Heart right ventricle (tissue), 16 donors: ENCODE results near the gene PTPRJ. TPM values are rescaled to one million over a fixed set of nuclear protein-coding genes. Genes with fewer than 3 reads are reported as not detected.
"Not testable (repeated sequence)": the region's sequence is repeated elsewhere in the genome, so short reads cannot be mapped to it uniquely, and the experiment has no call there.

Experiments
- ATAC-seq, 8 donors: fragments of 200-7000 bp; cut with Tn5 transposase; one replicate each; pipeline ENCODE4 v1.9.1; 2020; ENCODE audit warnings: mild to moderate bottlenecking in 8 of 8, moderate library complexity in 8 of 8, moderate number of reproducible peaks in 1 of 8
- DNase-seq, 2 donors: peaks; one replicate each; pipeline ENCODE4 v3.0.0-alpha.2; 2020
- H3K27ac ChIP-seq, 10 donors: fragments of 200-600 bp; sonication (generic) in 2 of 10; one replicate each; pipeline versions ENCODE4 v1.5.0 to v1.8.0; 2020 to 2022; ENCODE audit warnings: mild to moderate bottlenecking in 3 of 10
- H3K27me3 ChIP-seq, 7 donors: fragments of 200-600 bp; one replicate each; pipeline ENCODE4 v1.8.0; 2021 to 2022; ENCODE audit warnings: mild to moderate bottlenecking in 2 of 7
- H3K36me3 ChIP-seq, 9 donors: fragments of 200-600 bp; sonication (generic) in 1 of 9; one replicate each; pipeline versions ENCODE4 v1.5.0 to v1.8.0; 2020 to 2022; ENCODE audit warnings: mild to moderate bottlenecking in 2 of 9
- H3K4me1 ChIP-seq, 9 donors: fragments of 200-600 bp; sonication (generic) in 1 of 9; one replicate each; pipeline versions ENCODE4 v1.5.0 to v1.8.0; 2020 to 2022; ENCODE audit warnings: mild to moderate bottlenecking in 4 of 9
- H3K4me3 ChIP-seq, 10 donors: fragments of 200-600 bp; sonication (generic) in 2 of 10; one replicate each; pipeline versions ENCODE4 v1.5.0 to v1.8.0; 2020 to 2022; ENCODE audit warnings: mild to moderate bottlenecking in 7 of 10, moderate library complexity in 2 of 10
- H3K9me3 ChIP-seq, 11 donors: fragments of 200-600 bp in 10 of 11; sonication (generic) in 2 of 11; one replicate each; pipeline versions ENCODE4 v1.5.0 to v1.8.0; 2013 to 2022; ENCODE audit warnings: mild to moderate bottlenecking in 2 of 11, control low read depth in 1 of 11, moderate library complexity in 1 of 11
- WGBS, 2 donors: extraction: QIAGEN DNeasy Blood & Tissue Kit; methylation state at CpG; one replicate each; pipeline ENCODE4 v1.1.7; 2013; ENCODE audit warnings: inconsistent platforms in 1 of 2; 5-methylcytosine and 5-hydroxymethylcytosine counted together
- intact Hi-C, 10 donors: fragments of 100-400 bp; cut with DNase I; formaldehyde crosslinking; loops; one replicate each; pipeline versions ENCODE4 v1.11.1 to v1.14.2; 2022
- polyA plus RNA-seq, 2 donors: library from polyadenylated mRNA; stranded (reverse); fragments of 200-250 nt; gene quantifications; one replicate each; pipeline ENCODE4 v1.2.3, GENCODE V29; 2013
- total RNA-seq, 10 donors: library from RNA; stranded (reverse); fragmentation: NEBNext Ultra II Directional in 3 of 10; extraction: Animal tissue kit (Norgen Biotek cat#: 25700) in 3 of 10; gene quantifications; one replicate each; pipeline versions ENCODE4 v1.2.1 to v1.2.4, GENCODE V29; 2021 to 2023
- TF ChIP-seq, protein P1 (sequence below), 9 donors: fragments of 200-600 bp; sonication (generic) in 2 of 9; IDR thresholded peaks; one replicate each; pipeline versions ENCODE4 v1.5.0 to v1.8.0; 2021 to 2022; ENCODE audit warnings: antibody characterized with exemption in 9 of 9, mild to moderate bottlenecking in 5 of 9, moderate library complexity in 1 of 9
- donor health status: Arrhythmogenic right ventricular cardiomyopathy.
- donor health status: ischemic (EF 13 %, LVEDD 7.1; RV severe dilation, severe dysfunction).
- donor health status: healthy with polysubstance abuse.
- donor health status: DM: no; HTN: yes; CAD: no.
- donor health status: DM: no; HTN: no; CAD: no.
- donor health status: ischemic (EF 25% LVEDD 6.9; RV normal size, moderate dysfunction).
- donor health status: ischemic (EF 25% LVEDD 5.7; RV mildly dilated, moderate dysfunction).
- donor health status: healthy.
- donor health status: DM: yes; HTN: yes; CAD: no.
- donor health status: Ischemic cardiomyopathy.
- donor health status: ischemic (EF 35%, LVEDD 5.7; RV mildly dilated, moderate dysfunction).
- donor health status: nonischemic (EF 11% LVEDD 7.7; RV severe dilation, severe dysfunction).
- donor health status: DM: yes; HTN: yes; CAD: no.
- donor health status: PGD.
- donor health status: ischemic (EF 29% LVEDD 5.4; RV normal size, mild dysfunction).
- donor health status: nonischemic (EF 23%, LVEDD 6.1; RV moderate dilation, normal function).

The PTPRJ gene
- total and polyA plus RNA-seq, 12 donors, result 0.78 to 22.9 (median 6.7) TPM

DNA sequence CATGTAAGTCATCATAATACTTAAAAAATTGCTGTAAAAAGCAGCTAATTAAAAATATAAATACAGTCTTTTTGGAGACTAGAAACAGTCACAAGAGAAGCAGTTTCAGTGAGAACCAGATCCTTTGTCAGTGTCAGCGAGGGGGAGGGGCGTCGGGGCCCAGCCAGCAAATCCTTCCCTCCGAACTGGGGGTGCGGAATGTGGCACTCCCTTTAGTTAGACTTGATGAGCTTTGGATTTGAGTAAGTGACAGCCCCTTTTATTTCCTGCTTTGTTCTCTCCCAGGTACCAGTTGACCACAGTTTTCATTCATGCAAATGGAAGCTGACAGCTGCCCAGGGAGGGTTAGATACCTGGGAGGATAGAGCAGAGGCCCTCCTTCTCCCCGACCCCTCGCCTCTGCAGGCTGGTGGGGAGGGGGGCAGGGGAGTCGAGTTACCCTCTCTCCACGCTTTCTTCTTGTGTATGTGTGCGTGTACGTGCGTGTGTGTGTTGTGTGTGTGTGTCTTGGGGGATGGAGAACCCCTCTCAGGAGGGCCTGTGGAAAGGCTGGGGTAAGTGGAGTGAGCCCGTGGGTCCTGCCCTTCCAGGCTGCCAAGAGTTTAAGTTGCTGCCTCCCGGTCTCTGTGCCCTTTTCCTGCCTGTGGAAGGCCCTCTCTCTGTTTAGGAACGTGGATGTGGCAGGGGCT, 38.3 kb downstream of the PTPRJ start:
- H3K4me3 ChIP-seq, result no peak overlapping the region
- peak overlapping the region in 1 of 10 donors; percentile 81 for H3K27ac ChIP-seq
- WGBS, 2 donors, result 66 to 70% methylated on average over 15 of the region's 15 CpGs
- ATAC-seq, result peak in 1 of 8 donors; percentile 35
- H3K27me3 ChIP-seq, result no peaks in the 10 kb centered on the region
- TF ChIP-seq, protein P1, sequence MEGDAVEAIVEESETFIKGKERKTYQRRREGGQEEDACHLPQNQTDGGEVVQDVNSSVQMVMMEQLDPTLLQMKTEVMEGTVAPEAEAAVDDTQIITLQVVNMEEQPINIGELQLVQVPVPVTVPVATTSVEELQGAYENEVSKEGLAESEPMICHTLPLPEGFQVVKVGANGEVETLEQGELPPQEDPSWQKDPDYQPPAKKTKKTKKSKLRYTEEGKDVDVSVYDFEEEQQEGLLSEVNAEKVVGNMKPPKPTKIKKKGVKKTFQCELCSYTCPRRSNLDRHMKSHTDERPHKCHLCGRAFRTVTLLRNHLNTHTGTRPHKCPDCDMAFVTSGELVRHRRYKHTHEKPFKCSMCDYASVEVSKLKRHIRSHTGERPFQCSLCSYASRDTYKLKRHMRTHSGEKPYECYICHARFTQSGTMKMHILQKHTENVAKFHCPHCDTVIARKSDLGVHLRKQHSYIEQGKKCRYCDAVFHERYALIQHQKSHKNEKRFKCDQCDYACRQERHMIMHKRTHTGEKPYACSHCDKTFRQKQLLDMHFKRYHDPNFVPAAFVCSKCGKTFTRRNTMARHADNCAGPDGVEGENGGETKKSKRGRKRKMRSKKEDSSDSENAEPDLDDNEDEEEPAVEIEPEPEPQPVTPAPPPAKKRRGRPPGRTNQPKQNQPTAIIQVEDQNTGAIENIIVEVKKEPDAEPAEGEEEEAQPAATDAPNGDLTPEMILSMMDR (IDR thresholded peaks at IDR 0.05), result no peak
- no peaks in the 10 kb centered on the region for H3K36me3 ChIP-seq
- no peaks in the 10 kb centered on the region for H3K9me3 ChIP-seq
- intact Hi-C loops, result loop anchor here in 1 of 10 donors (10.0 kb wide), 1 partner anchor 66 kb away; no protein-coding TSS in a partner anchor
- H3K4me1 ChIP-seq, result peaks cover 0 to 92% (median 2%) of the 10 kb centered on the region in 9 donors
- DNase-seq, result no peak

- peak in 2 of 8 donors; percentile 10 to 28 for ATAC-seq
- H3K4me1 ChIP-seq, result peaks cover 0 to 87% (median 0%) of the 10 kb centered on the region in 9 donors
- TF ChIP-seq, protein P1 (IDR thresholded peaks at IDR 0.05), result no peak
- intact Hi-C loops, result loop anchor here in 1 of 10 donors (10.0 kb wide), 1 partner anchor 66 kb away; no protein-coding TSS in a partner anchor
- peak overlapping the region in 1 of 10 donors; percentile 81 for H3K27ac ChIP-seq
- H3K36me3 ChIP-seq, result no peaks in the 10 kb centered on the region
- H3K27me3 ChIP-seq, result no peaks in the 10 kb centered on the region
- DNase-seq, result no peak
- H3K4me3 ChIP-seq, result no peak overlapping the region
- no peaks in the 10 kb centered on the region for H3K9me3 ChIP-seq
- 73 to 75% methylated on average over 6 of the region's 6 CpGs for WGBS, 2 donors
Measured at GRCh38 chr11:48019217-48019584, 38.8 kb downstream of the PTPRJ start.

- intact Hi-C loops, result loop anchor here in 1 of 10 donors (10.0 kb wide), 1 partner anchor 65 kb away; no protein-coding TSS in a partner anchor
- H3K27me3 ChIP-seq, result no peaks in the 10 kb centered on the region
- peaks cover 0 to 86% (median 0%) of the 10 kb centered on the region in 9 donors for H3K4me1 ChIP-seq
- no peak overlapping the region for H3K4me3 ChIP-seq
- no peak for ATAC-seq
- H3K27ac ChIP-seq, result peak overlapping the region in 1 of 10 donors; percentile 81
- 88 to 91% methylated on average over 8 of the region's 8 CpGs for WGBS, 2 donors
- no peak for DNase-seq
- no peaks in the 10 kb centered on the region for H3K36me3 ChIP-seq
- H3K9me3 ChIP-seq, result no peaks in the 10 kb centered on the region
- TF ChIP-seq, protein P1 (IDR thresholded peaks at IDR 0.05), result no peak
Measured at GRCh38 chr11:48019595-48019994, 39.2 kb downstream of the PTPRJ start.

- Histone ChIP-seq H3K9me3 (no peaks in the 10 kb centered on the region), H3K36me3 (no peaks in the 10 kb centered on the region), H3K4me1 (peaks cover 0 to 86% (median 0%) of the 10 kb centered on the region in 9 donors), H3K27me3 (no peaks in the 10 kb centered on the region), H3K27ac (peak overlapping the region in 2 of 10 donors; percentile 35 to 81), H3K4me3 (no peak overlapping the region)
- ATAC-seq, result peak in 7 of 8 donors; percentile 25 to 55 (median 45)
- DNase-seq, result no peak
- TF ChIP-seq, protein P1 (IDR thresholded peaks at IDR 0.05), result peak in 1 of 9 donors; percentile 22
- intact Hi-C loops, result loop anchor here in 2 of 10 donors (10.0 kb wide), 2 partner anchors 65 to 85 kb away; no protein-coding TSS in a partner anchor
- WGBS, 2 donors, result 91 to 93% methylated on average over 17 of the region's 17 CpGs
Measured at GRCh38 chr11:48020092-48020755, 39.9 kb downstream of the PTPRJ start.

DNA sequence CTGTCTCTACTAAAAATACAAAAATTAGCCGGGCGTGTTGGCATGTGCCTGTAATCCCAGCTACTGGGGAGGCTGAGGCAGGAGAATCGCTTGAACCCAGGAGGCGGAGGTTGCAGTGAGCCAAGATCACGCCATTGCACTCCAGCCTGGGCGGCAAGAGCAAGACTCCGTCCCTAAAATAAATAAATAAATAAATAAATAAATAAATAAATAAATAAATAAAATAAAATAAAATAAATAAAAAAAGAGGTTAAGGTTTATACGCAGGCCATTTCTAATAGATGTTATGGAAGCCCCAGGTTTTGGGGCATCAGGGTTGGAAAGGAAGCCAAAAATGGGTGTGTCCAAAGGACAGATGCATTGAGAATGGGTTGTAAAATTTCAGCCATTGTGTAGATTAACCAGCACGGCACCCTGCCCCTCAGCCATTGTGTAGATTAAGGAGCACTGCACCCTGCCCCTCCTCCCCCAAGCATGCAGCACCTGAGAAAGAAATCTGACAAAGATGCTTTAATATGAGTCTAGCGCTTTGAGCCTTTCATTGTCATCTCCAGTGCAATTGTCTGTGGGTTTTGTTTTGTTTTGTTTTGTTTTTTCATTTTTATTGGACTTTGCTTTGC, 41.0 kb downstream of the PTPRJ start:
- Histone ChIP-seq H3K27ac (peak overlapping the region in 1 of 10 donors; percentile 81), H3K4me1 (peaks cover 0 to 85% (median 0%) of the 10 kb centered on the region in 9 donors)
- H3K36me3 ChIP-seq, H3K27me3 ChIP-seq, DNase-seq, H3K4me3 ChIP-seq, ATAC-seq, H3K9me3 ChIP-seq: not testable (repeated sequence)
- 97 to 98% methylated on average over 10 of the region's 10 CpGs for WGBS, 2 donors
- intact Hi-C loops, result loop anchor here in 2 of 10 donors (10.0 kb wide), 2 partner anchors 63 to 87 kb away; no protein-coding TSS in a partner anchor
